A673 (cell line): ENCODE data around the gene CCDC24. TPM values are rescaled to one million over a fixed set of nuclear protein-coding genes. Genes with fewer than 3 reads are reported as not detected.

Source experiments
- BruUV-seq: library from RNA; stranded (reverse); fragments of 400-500 nt; replicated peaks from 2 replicates; lab custom pipeline; 2021; lab: Mats Ljungman, UMichigan
- CTCF ChIA-PET: fragments of 300-600 bp; sonication (Branson Sonifier 250); formaldehyde crosslinking; loops from one replicate; lab custom pipeline; 2022; ENCODE audit warnings: antibody characterized with exemption; lab: Charles Lee
- POLR2A ChIA-PET: fragments of 300-600 bp; sonication (Branson Sonifier 250); formaldehyde crosslinking; loops from one replicate; lab custom pipeline; 2022; ENCODE audit warnings: antibody characterized with exemption; ENCODE audit not compliant: low non-redundant PET; lab: Charles Lee
- DNase-seq: peaks from one replicate; pipeline ENCODE4 v3.0.0-alpha.2; 2015; ENCODE audit warnings: low spot score
- H3K27ac ChIP-seq: fragments of 200-600 bp; sonication (generic); 2 replicates; pipeline ENCODE4 v1.5.1; 2016; ENCODE audit warnings: mixed run types, low read depth, mild to moderate bottlenecking, mixed read lengths, antibody characterized with exemption, low read length; ENCODE audit not compliant: poor library complexity, severe bottlenecking
- H3K27me3 ChIP-seq: fragments of 200-600 bp; sonication (generic); replicated peaks from 2 replicates; pipeline ENCODE4 v1.6.1; 2017; ENCODE audit warnings: mixed run types, low read depth, mild to moderate bottlenecking, mixed read lengths, antibody characterized with exemption, low read length; ENCODE audit not compliant: insufficient read depth, poor library complexity
- H3K36me3 ChIP-seq: fragments of 200-600 bp; sonication (generic); 2 replicates; pipeline ENCODE4 v1.6.1; 2016; ENCODE audit warnings: mixed run types, mild to moderate bottlenecking, mixed read lengths, antibody characterized with exemption, low read length; ENCODE audit not compliant: insufficient read depth, poor library complexity, severe bottlenecking
- H3K4me1 ChIP-seq: fragments of 200-600 bp; sonication (generic); 2 replicates; pipeline ENCODE4 v1.6.1; 2017; ENCODE audit warnings: mixed run types, mild to moderate bottlenecking, mixed read lengths, antibody characterized with exemption, low read length; ENCODE audit not compliant: insufficient read depth, poor library complexity, severe bottlenecking
- H3K4me3 ChIP-seq: fragments of 200-600 bp; sonication (generic); 2 replicates; pipeline ENCODE4 v1.5.1; 2016; ENCODE audit warnings: low read depth, mixed run types, mild to moderate bottlenecking, mixed read lengths, low read length; ENCODE audit not compliant: poor library complexity, severe bottlenecking
- H3K9me3 ChIP-seq: fragments of 200-600 bp; sonication (generic); 2 replicates; pipeline ENCODE4 v1.6.1; 2016; ENCODE audit warnings: mixed run types, low read depth, mild to moderate bottlenecking, mixed read lengths, antibody characterized with exemption, low read length; ENCODE audit not compliant: poor library complexity, severe bottlenecking
- CTCF ChIP-seq: fragments of 300-800, 200-600 bp; sonication (generic); conservative IDR thresholded peaks from 2 replicates; pipeline ENCODE4 v1.5.1; 2017; ENCODE audit warnings: low read depth, mild to moderate bottlenecking, antibody characterized with exemption, low read length, moderate library complexity, mixed read lengths
- EZH2 ChIP-seq: fragments of 200-600 bp; sonication (generic); IDR thresholded peaks from 2 replicates; pipeline ENCODE4 v1.6.1; 2017; ENCODE audit warnings: borderline replicate concordance, low read depth, mild to moderate bottlenecking, mixed read lengths, antibody characterized with exemption, low read length; ENCODE audit not compliant: poor library complexity, severe bottlenecking
- intact Hi-C: fragments of 100-400 bp; cut with micrococcal nuclease; formaldehyde crosslinking; loops from one replicate; pipeline ENCODE4 v1.10.0; 2022; ENCODE audit not compliant: unreplicated experiment
- total RNA-seq: library from RNA; stranded (reverse); gene quantifications from 2 replicates; pipeline ENCODE4 v1.2.3, GENCODE V29; 2021

CCDC24 gene
- total RNA-seq, 1 experiment from 2014 or later, result 5.6 TPM

- no peaks in the 10 kb centered on the region for H3K9me3 ChIP-seq
- POLR2A ChIA-PET, result no interaction called here
- H3K27me3 ChIP-seq, result no peaks in the 10 kb centered on the region
- no peak overlapping the region for H3K4me3 ChIP-seq
- TF ChIP-seq CTCF (no peak), EZH2 (no peak)
- no TSS peak for BruUV-seq
- intact Hi-C loops, result no loop called here
- DNase-seq, result no peak
- no peak overlapping the region for H3K27ac ChIP-seq
- CTCF ChIA-PET, result no interaction called here
- H3K36me3 ChIP-seq, result peaks cover 23% of the 10 kb centered on the region
- H3K4me1 ChIP-seq, result peaks cover 10% of the 10 kb centered on the region
Observed at GRCh38 chr1:43986712-43987111, 4.7 kb upstream of the CCDC24 start.

GRCh38 chr1:43987159-43987902 lies 4.1 kb upstream of the CCDC24 start:
- H3K36me3 ChIP-seq, result peaks cover 21% of the 10 kb centered on the region
- POLR2A ChIA-PET, result no interaction called here

More at GRCh38 chr1:43987159-43987902, 4.1 kb upstream of the CCDC24 start:
- H3K9me3 ChIP-seq, result no peaks in the 10 kb centered on the region
- CTCF ChIA-PET, result no interaction called here
- no peak overlapping the region for H3K4me3 ChIP-seq
- peaks cover 16% of the 10 kb centered on the region for H3K4me1 ChIP-seq
- TF ChIP-seq EZH2 (no peak), CTCF (no peak)
- DNase-seq, result no peak
- BruUV-seq, result no TSS peak
- H3K27ac ChIP-seq, result no peak overlapping the region
- intact Hi-C loops, result no loop called here
- no peaks in the 10 kb centered on the region for H3K27me3 ChIP-seq
